ENCODE data around the gene UPF1.
"Not testable (repeated sequence)": the region's sequence is repeated elsewhere in the genome, so short reads cannot be mapped to it uniquely, and the experiment has no call there.

UPF1 gene

GRCh38 chr19:18800079-18800478, 31.7 kb upstream of the UPF1 start:
- no peak for DNase-seq

GRCh38 chr19:18800636-18801035, 31.1 kb upstream of the UPF1 start:
- DNase-seq = no peak

- no peak for DNase-seq
These were observed 29.4 kb upstream of the UPF1 start for GRCh38 chr19:18802354-18802753.

GRCh38 chr19:18803550-18804138, 28.1 kb upstream of the UPF1 start:
- DNase-seq = no peak

GRCh38 chr19:18804139-18804601, 27.6 kb upstream of the UPF1 start:
- DNase-seq = no peak

- DNase-seq = no peak
These were observed 27.1 kb upstream of the UPF1 start for GRCh38 chr19:18804643-18805042.

- DNase-seq = no peak
These were observed 23.9 kb upstream of the UPF1 start for GRCh38 chr19:18807861-18808331.

GRCh38 chr19:18809149-18809868, 22.4 kb upstream of the UPF1 start:
- DNase-seq = no peak

GRCh38 chr19:18811638-18812037, 20.1 kb upstream of the UPF1 start:
- DNase-seq = not testable (repeated sequence)

- DNase-seq = no peak
These were observed 17.7 kb upstream of the UPF1 start for GRCh38 chr19:18814063-18814462.

- no peak for DNase-seq
These were observed 16.1 kb upstream of the UPF1 start for GRCh38 chr19:18815673-18816072.

GRCh38 chr19:18816645-18817044, 15.1 kb upstream of the UPF1 start:
- not testable (repeated sequence) for DNase-seq

- DNase-seq = no peak
These were observed 14.2 kb upstream of the UPF1 start for GRCh38 chr19:18817574-18817973.

GRCh38 chr19:18828786-18829185, 3.0 kb upstream of the UPF1 start:
- DNase-seq = no peak

GRCh38 chr19:18830488-18830887, 1.3 kb upstream of the UPF1 start:
- DNase-seq = no peak

- DNase-seq = no peak
These were observed 764 bp downstream of the UPF1 start for GRCh38 chr19:18832306-18833140.

- DNase-seq = no peak
These were observed 1.4 kb downstream of the UPF1 start for GRCh38 chr19:18833141-18833476.

- no peak for DNase-seq
These were observed 2.3 kb downstream of the UPF1 start for GRCh38 chr19:18833849-18834643.

- DNase-seq = no peak
These were observed 2.9 kb downstream of the UPF1 start for GRCh38 chr19:18834644-18834984.

- DNase-seq = no peak
These were observed 7.9 kb downstream of the UPF1 start for GRCh38 chr19:18839465-18840287.

GRCh38 chr19:18840288-18841267, 8.8 kb downstream of the UPF1 start:
- no peak for DNase-seq

All from CD4-positive, alpha-beta T cell treated with Interleukin-21 for 1 hour (primary cell).